ENCODE results near the gene GRK2. TPM values are rescaled to one million over a fixed set of nuclear protein-coding genes. Genes with fewer than 3 reads are reported as not detected.
A peak's percentile ranks its signal among the peaks of the same experiment; 100 is the strongest.

The GRK2 gene
- total RNA-seq, 4 donors from 2014 or later, result 104 to 294 (median 160) TPM

DNA sequence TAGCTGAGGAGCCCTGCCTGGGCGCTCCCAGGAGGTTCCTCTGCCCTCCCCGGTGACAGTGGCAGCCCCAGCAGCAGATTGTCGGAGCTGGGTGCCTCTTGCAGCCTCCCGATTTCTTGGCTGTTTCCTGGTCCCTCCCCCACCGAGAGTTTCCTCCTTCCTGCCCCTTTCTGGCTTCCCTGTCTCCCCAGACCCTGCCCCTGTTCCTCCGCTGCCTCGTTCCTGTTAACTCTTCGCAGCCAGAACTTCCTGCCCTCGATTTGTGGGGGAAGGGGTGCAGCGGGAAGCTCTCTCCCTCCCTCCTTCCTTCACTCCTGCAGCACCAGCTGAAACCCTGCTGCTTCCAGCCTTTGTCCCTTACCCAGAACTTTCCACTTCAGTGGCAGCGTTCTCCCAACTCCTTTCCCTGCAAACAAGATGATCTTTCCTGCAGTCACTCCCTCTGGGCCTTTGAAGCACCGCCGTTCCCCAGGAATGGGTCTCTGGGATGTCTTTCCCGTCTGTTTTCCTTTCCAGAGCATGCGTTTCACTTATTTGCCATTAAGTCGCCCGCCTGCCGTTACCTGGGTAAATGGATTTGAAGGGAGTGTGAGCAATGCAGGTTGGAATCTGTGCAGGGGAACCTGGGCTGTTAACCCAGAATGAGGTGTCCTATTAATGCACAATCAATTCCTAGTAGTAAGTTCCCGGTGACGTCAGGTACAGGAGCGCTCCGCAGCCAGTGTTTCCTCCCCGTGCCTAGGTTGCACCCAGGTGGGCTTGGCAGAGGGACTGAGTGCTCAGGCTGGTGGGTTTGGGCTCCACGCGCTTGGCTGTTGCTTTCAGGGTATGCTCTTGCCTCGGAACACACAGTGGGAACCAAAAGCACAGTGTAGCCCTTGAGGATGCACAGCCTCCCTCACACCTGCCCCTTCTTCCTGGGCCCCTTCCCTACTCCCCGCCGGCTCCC, 4.3 kb downstream of the GRK2 start:
- Histone ChIP-seq H3K4me3 (peak overlapping the region in 2 of 4 donors; percentile 21 to 95), H3K27ac (peak overlapping the region; percentile 95 to 98 (median 97)), H3K36me3 (no peaks in the 10 kb centered on the region), H3K4me1 (peaks cover 52 to 89% (median 80%) of the 10 kb centered on the region in 4 donors), H3K9me3 (no peaks in the 10 kb centered on the region), H3K27me3 (no peaks in the 10 kb centered on the region)
- peak; percentile 63 for DNase-seq
- WGBS, 2 donors (ENCODE audit: low coverage in 1 of 2), result 8 to 30% methylated on average over 16 to 28 of the region's 28 CpGs
- intact Hi-C loops (cut with DNase I; ENCODE audit: low total_unique reads), result loop anchor here (10.0 kb wide), 1 partner anchor 636 kb away; the partner anchor contains the start of gene RBM4
- in situ Hi-C loops (cut with MboI; ENCODE audit: low pct_ligation_motif_present in 1 of 4, low pct_unique_long_range_greater_than_20kb in 1 of 4, low sequenced_read_pairs in 3 of 4), result loop anchor here in 1 of 4 donors (25.0 kb wide), 1 partner anchor 117 kb away; the partner anchor contains the start of gene RAD9A
- TF ChIP-seq EP300 (IDR thresholded peaks at IDR 0.05; ENCODE audit: low read depth), result no peak
- TF ChIP-seq POLR2A (IDR thresholded peaks at IDR 0.05), result no peak
- TF ChIP-seq POLR2AphosphoS5 (IDR thresholded peaks at IDR 0.05), result no peak

DNA sequence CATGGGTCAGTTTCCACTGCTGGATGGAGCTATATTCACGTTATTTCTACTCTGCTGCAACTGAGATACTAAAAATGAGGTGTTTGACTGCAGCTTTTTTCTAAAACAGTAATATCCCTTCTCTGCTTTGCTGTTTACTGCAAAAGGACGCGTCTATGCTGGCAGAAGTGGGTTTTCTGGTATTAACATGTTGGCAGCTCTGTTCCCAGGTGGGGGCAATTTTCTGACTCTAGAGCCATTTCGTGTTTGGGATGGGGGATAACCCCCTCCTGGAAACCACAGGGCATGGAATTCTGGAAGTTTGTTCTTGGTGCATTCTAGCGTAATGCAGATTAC, 4.9 kb downstream of the GRK2 start:
- 60% methylated on average over 5 of the region's 5 CpGs; no CpG with 5 or more reads in 1 of the 2 donors for WGBS, 2 donors (ENCODE audit: low coverage in 1 of 2)
- in situ Hi-C loops (cut with MboI; ENCODE audit: low pct_ligation_motif_present in 1 of 4, low pct_unique_long_range_greater_than_20kb in 1 of 4, low sequenced_read_pairs in 3 of 4), result loop anchor here in 1 of 4 donors (25.0 kb wide), 1 partner anchor 116 kb away; the partner anchor contains the start of gene RAD9A
- Histone ChIP-seq H3K27ac (peak overlapping the region; percentile 95 to 98 (median 97)), H3K4me3 (peak overlapping the region in 1 of 4 donors; percentile 95), H3K36me3 (no peaks in the 10 kb centered on the region), H3K9me3 (no peaks in the 10 kb centered on the region), H3K4me1 (peaks cover 57 to 90% (median 81%) of the 10 kb centered on the region in 4 donors), H3K27me3 (no peaks in the 10 kb centered on the region)
- TF ChIP-seq, protein P1, sequence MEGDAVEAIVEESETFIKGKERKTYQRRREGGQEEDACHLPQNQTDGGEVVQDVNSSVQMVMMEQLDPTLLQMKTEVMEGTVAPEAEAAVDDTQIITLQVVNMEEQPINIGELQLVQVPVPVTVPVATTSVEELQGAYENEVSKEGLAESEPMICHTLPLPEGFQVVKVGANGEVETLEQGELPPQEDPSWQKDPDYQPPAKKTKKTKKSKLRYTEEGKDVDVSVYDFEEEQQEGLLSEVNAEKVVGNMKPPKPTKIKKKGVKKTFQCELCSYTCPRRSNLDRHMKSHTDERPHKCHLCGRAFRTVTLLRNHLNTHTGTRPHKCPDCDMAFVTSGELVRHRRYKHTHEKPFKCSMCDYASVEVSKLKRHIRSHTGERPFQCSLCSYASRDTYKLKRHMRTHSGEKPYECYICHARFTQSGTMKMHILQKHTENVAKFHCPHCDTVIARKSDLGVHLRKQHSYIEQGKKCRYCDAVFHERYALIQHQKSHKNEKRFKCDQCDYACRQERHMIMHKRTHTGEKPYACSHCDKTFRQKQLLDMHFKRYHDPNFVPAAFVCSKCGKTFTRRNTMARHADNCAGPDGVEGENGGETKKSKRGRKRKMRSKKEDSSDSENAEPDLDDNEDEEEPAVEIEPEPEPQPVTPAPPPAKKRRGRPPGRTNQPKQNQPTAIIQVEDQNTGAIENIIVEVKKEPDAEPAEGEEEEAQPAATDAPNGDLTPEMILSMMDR (IDR thresholded peaks at IDR 0.05), result no peak
- no peak for TF ChIP-seq POLR2A (IDR thresholded peaks at IDR 0.05)
- TF ChIP-seq POLR2AphosphoS5 (IDR thresholded peaks at IDR 0.05), result no peak
- no peak for TF ChIP-seq EP300 (IDR thresholded peaks at IDR 0.05; ENCODE audit: low read depth)
- DNase-seq, result no peak
- intact Hi-C loops (cut with DNase I; ENCODE audit: low total_unique reads), result loop anchor here (10.0 kb wide), 1 partner anchor 636 kb away; the partner anchor contains the start of gene RBM4

DNA sequence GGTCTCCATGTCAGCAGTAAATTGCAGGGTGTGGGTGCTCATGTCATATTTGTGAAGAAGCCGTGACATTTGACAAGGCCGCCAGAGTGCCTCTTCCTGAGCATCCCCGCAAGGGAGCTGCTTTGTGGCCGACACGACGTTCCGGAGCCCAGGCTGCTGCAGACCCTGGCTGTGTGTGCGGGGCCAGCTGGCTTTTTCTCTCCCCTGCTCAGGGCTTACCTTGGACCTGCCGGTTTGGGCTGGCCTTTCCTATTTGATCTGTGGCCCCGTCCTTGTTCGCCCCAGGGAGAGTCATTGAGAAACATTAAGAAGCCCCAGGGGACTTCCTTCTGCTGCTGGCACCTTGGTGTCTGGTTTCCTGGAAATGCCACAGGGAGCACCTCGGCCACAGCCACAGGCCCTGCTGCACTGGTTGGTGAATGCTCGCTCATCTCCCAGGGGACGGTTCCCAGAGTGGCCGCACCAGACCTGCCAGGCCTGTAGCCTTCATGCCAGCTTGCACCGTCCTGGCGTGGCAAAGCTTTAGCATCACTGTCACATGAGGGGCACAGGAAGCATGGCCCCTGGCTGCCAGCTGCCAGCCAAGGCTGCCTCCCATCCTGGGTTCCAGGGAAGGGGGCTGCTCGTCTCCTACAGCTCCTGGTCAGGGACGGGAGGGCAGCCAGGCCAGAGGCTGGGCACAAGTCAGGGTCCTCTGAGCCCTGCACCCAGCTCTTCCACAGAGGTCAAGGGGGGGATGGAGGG, 5.4 kb downstream of the GRK2 start:
- in situ Hi-C loops (cut with MboI; ENCODE audit: low pct_ligation_motif_present in 1 of 4, low pct_unique_long_range_greater_than_20kb in 1 of 4, low sequenced_read_pairs in 3 of 4), result loop anchor here in 1 of 4 donors (25.0 kb wide), 1 partner anchor 116 kb away; the partner anchor contains the start of gene RAD9A
- DNase-seq, result peak; percentile 22
- intact Hi-C loops (cut with DNase I; ENCODE audit: low total_unique reads), result loop anchor here (10.0 kb wide), 1 partner anchor 637 kb away; the partner anchor contains the start of gene RBM4
- TF ChIP-seq EP300 (IDR thresholded peaks at IDR 0.05; ENCODE audit: low read depth), result no peak
- no peak for TF ChIP-seq POLR2A (IDR thresholded peaks at IDR 0.05)
- TF ChIP-seq, protein P1 (IDR thresholded peaks at IDR 0.05), result no peak
- TF ChIP-seq POLR2AphosphoS5 (IDR thresholded peaks at IDR 0.05), result no peak
- peak overlapping the region; percentile 95 to 98 (median 97) for H3K27ac ChIP-seq
- H3K4me3 ChIP-seq, result peak overlapping the region in 1 of 4 donors; percentile 95
- H3K36me3 ChIP-seq, result no peaks in the 10 kb centered on the region
- WGBS, 2 donors (ENCODE audit: low coverage in 1 of 2), result 56 to 80% methylated on average over 1 to 19 of the region's 19 CpGs
- no peaks in the 10 kb centered on the region for H3K27me3 ChIP-seq
- peaks cover 61 to 95% (median 87%) of the 10 kb centered on the region in 4 donors for H3K4me1 ChIP-seq
- no peaks in the 10 kb centered on the region for H3K9me3 ChIP-seq
